SK-N-MC (cell line): ENCODE measurements around the gene AUTS2.

Source experiments
- DNase-seq: peaks from one replicate; pipeline ENCODE4 v3.0.0-alpha.2; 2011; ENCODE audit warnings: low read depth, low spot score
- H3K27ac ChIP-seq: fragments of 200-600 bp; sonication (generic); 2 replicates; pipeline ENCODE4 v1.5.1; 2016; ENCODE audit warnings: mixed run types
- H3K36me3 ChIP-seq: fragments of 200-600 bp; sonication (generic); 2 replicates; pipeline ENCODE4 v1.6.1; 2017; ENCODE audit warnings: antibody characterized with exemption, low read length, mixed read lengths; ENCODE audit not compliant: insufficient read depth
- H3K4me3 ChIP-seq: fragments of 200-600 bp; sonication (generic); 2 replicates; pipeline ENCODE4 v1.5.1; 2016
- H3K9ac ChIP-seq: fragments of 200-600 bp; sonication (generic); 2 replicates; pipeline ENCODE4 v1.8.0; 2017; ENCODE audit warnings: mixed run types, mixed read lengths; ENCODE audit not compliant: insufficient read length
- H3K9me3 ChIP-seq: fragments of 200-600 bp; sonication (generic); 2 replicates; pipeline ENCODE4 v1.6.1; 2017; ENCODE audit warnings: low read depth, mild to moderate bottlenecking, antibody characterized with exemption, low read length, moderate library complexity, mixed read lengths
- EZH2 ChIP-seq: fragments of 200-600 bp; sonication (generic); IDR thresholded peaks from one replicate; pipeline ENCODE4 v1.6.1; 2017; ENCODE audit warnings: antibody characterized with exemption
- FOXP2 ChIP-seq: optimal IDR thresholded peaks from 2 replicates; pipeline ENCODE3; 2011; ENCODE audit warnings: mild to moderate bottlenecking, moderate library complexity; ENCODE audit not compliant: insufficient read depth; ENCODE audit errors: extremely low read length, control extremely low read depth
- POLR2AphosphoS5 ChIP-seq: IDR thresholded peaks from 2 replicates; pipeline ENCODE4 v1.6.1; 2012; ENCODE audit warnings: mild to moderate bottlenecking, low read depth, low read length, borderline replicate concordance

AUTS2 gene

GRCh38 chr7:69663911-69664832 is 65.9 kb downstream of the AUTS2 start:
- no peak for DNase-seq
- Histone ChIP-seq H3K9ac (no peak overlapping the region), H3K27ac (peak overlapping the region; percentile 66), H3K36me3 (no peaks in the 10 kb centered on the region), H3K4me3 (peak overlapping the region; percentile 51), H3K9me3 (no peaks in the 10 kb centered on the region)
- TF ChIP-seq FOXP2 (no peak), EZH2 (no peak), POLR2AphosphoS5 (no peak)

GRCh38 chr7:69665369-69665768 is 67.1 kb downstream of the AUTS2 start:
- Histone ChIP-seq H3K36me3 (no peaks in the 10 kb centered on the region), H3K4me3 (no peak overlapping the region), H3K9me3 (no peaks in the 10 kb centered on the region), H3K27ac (no peak overlapping the region), H3K9ac (no peak overlapping the region)
- TF ChIP-seq FOXP2 (no peak), POLR2AphosphoS5 (no peak), EZH2 (no peak)
- no peak for DNase-seq

- Histone ChIP-seq H3K9ac (no peak overlapping the region), H3K9me3 (no peaks in the 10 kb centered on the region), H3K36me3 (no peaks in the 10 kb centered on the region), H3K4me3 (no peak overlapping the region), H3K27ac (no peak overlapping the region)
- TF ChIP-seq POLR2AphosphoS5 (no peak), EZH2 (no peak)
- no peak for DNase-seq
Observed at GRCh38 chr7:69668339-69668870, 70.1 kb downstream of the AUTS2 start.

- TF ChIP-seq EZH2 (no peak), FOXP2 (no peak), POLR2AphosphoS5 (no peak)
- H3K4me3 ChIP-seq: no peak overlapping the region
- H3K9ac ChIP-seq: no peak overlapping the region
- H3K9me3 ChIP-seq: no peaks in the 10 kb centered on the region
- no peak overlapping the region for H3K27ac ChIP-seq
- no peaks in the 10 kb centered on the region for H3K36me3 ChIP-seq
- no peak for DNase-seq
Observed at GRCh38 chr7:69670701-69671100, 72.4 kb downstream of the AUTS2 start.

GRCh38 chr7:69673074-69673473 is 74.8 kb downstream of the AUTS2 start:
- no peak overlapping the region for H3K9ac ChIP-seq
- H3K27ac ChIP-seq: no peak overlapping the region
- no peak for DNase-seq
- TF ChIP-seq FOXP2: no peak
- TF ChIP-seq POLR2AphosphoS5: no peak
- TF ChIP-seq EZH2: no peak
- H3K36me3 ChIP-seq: no peaks in the 10 kb centered on the region
- H3K4me3 ChIP-seq: no peak overlapping the region
- H3K9me3 ChIP-seq: no peaks in the 10 kb centered on the region

GRCh38 chr7:69674701-69675182 is 76.5 kb downstream of the AUTS2 start:
- no peak for TF ChIP-seq POLR2AphosphoS5
- TF ChIP-seq FOXP2: no peak
- no peak for TF ChIP-seq EZH2
- DNase-seq: no peak
- no peaks in the 10 kb centered on the region for H3K9me3 ChIP-seq
- no peaks in the 10 kb centered on the region for H3K36me3 ChIP-seq
- H3K27ac ChIP-seq: no peak overlapping the region
- no peak overlapping the region for H3K4me3 ChIP-seq
- no peak overlapping the region for H3K9ac ChIP-seq

- H3K9ac ChIP-seq: no peak overlapping the region
- no peak overlapping the region for H3K27ac ChIP-seq
- DNase-seq: no peak
- no peak overlapping the region for H3K4me3 ChIP-seq
- no peaks in the 10 kb centered on the region for H3K9me3 ChIP-seq
- no peaks in the 10 kb centered on the region for H3K36me3 ChIP-seq
- TF ChIP-seq FOXP2 (no peak), POLR2AphosphoS5 (no peak), EZH2 (no peak)
Observed at GRCh38 chr7:69676247-69676646, 78.0 kb downstream of the AUTS2 start.

GRCh38 chr7:69677054-69677852 is 79.0 kb downstream of the AUTS2 start:
- no peak for DNase-seq
- no peak for TF ChIP-seq EZH2
- no peak for TF ChIP-seq FOXP2
- TF ChIP-seq POLR2AphosphoS5: no peak
- Histone ChIP-seq H3K4me3 (peak overlapping the region; percentile 62), H3K9ac (peak overlapping the region; percentile 2), H3K36me3 (no peaks in the 10 kb centered on the region), H3K27ac (peak overlapping the region; percentile 80), H3K9me3 (no peaks in the 10 kb centered on the region)
